IMR-90 (cell line): Measurements from ENCODE around the gene BANP. TPM values are rescaled to one million over a fixed set of nuclear protein-coding genes. Genes with fewer than 3 reads are reported as not detected.
A peak's percentile ranks its signal among the peaks of the same experiment; 100 is the strongest.

Experiments used
- ATAC-seq: fragments of 200-7000 bp; cut with Tn5 transposase; 2 replicates; pipeline ENCODE4 v1.9.1; 2020; ENCODE audit warnings: low read depth, mild to moderate bottlenecking, moderate library complexity
- BruUV-seq: library from RNA; stranded (reverse); fragments of 400-500 nt; replicated peaks from 2 replicates; lab custom pipeline; 2021; lab: Mats Ljungman, UMichigan
- CTCF ChIA-PET: fragments of 300-600 bp; formaldehyde crosslinking; extraction: SDS; loops from one replicate; lab custom pipeline; 2021; ENCODE audit warnings: antibody characterized with exemption; lab: Yijun Ruan, JAX
- POLR2A ChIA-PET: fragments of 300-600 bp; sonication (Branson Sonifier 250); formaldehyde crosslinking; loops from one replicate; lab custom pipeline; 2022; ENCODE audit warnings: antibody characterized with exemption; ENCODE audit not compliant: unreplicated experiment; lab: Charles Lee
- DNase-seq: peaks from one replicate; pipeline ENCODE4 v3.0.0; 2013
- H2AFZ ChIP-seq: replicated peaks from 2 replicates; pipeline ENCODE3; 2013; ENCODE audit warnings: low read length, mild to moderate bottlenecking; ENCODE audit not compliant: poor library complexity
- H2AK5ac ChIP-seq: 2 replicates; pipeline ENCODE4 v1.6.1; 2013; ENCODE audit warnings: low read depth, low read length, inconsistent platforms
- H2AK9ac ChIP-seq: replicated peaks from 2 replicates; pipeline ENCODE3; 2013; ENCODE audit warnings: mild to moderate bottlenecking, low read depth, low read length, moderate library complexity; ENCODE audit not compliant: poor library complexity
- H2BK120ac ChIP-seq: 2 replicates; pipeline ENCODE4 v1.6.1; 2013; ENCODE audit warnings: low read depth, low read length, inconsistent platforms
- H2BK15ac ChIP-seq: 3 replicates; pipeline ENCODE4 v1.6.1; 2013; ENCODE audit warnings: low read depth, low read length, inconsistent platforms
- H2BK20ac ChIP-seq: 2 replicates; pipeline ENCODE4 v1.6.1; 2013; ENCODE audit warnings: low read depth, mild to moderate bottlenecking, inconsistent platforms, low read length, moderate library complexity
- H2BK5ac ChIP-seq: 2 replicates; pipeline ENCODE4 v1.6.1; 2013; ENCODE audit warnings: mild to moderate bottlenecking, low read depth, low read length, inconsistent platforms; ENCODE audit not compliant: poor library complexity, severe bottlenecking
- H3K14ac ChIP-seq: replicated peaks from 2 replicates; pipeline ENCODE4 v1.6.1; 2013; ENCODE audit warnings: low read depth, low read length, inconsistent platforms
- H3K18ac ChIP-seq: 2 replicates; pipeline ENCODE4 v1.6.1; 2013; ENCODE audit warnings: low read depth, low read length, control low read depth
- H3K23ac ChIP-seq: 2 replicates; pipeline ENCODE4 v1.6.1; 2013; ENCODE audit warnings: low read depth, low read length, inconsistent platforms
- H3K27ac ChIP-seq: 2 replicates; pipeline ENCODE4 v1.5.1; 2013; ENCODE audit warnings: mild to moderate bottlenecking, control low read depth, low read length; ENCODE audit not compliant: insufficient read depth
- H3K27me3 ChIP-seq: 2 replicates; pipeline ENCODE4 v1.6.1; 2013; ENCODE audit warnings: low read length; ENCODE audit not compliant: control insufficient read depth, insufficient read depth
- H3K36me3 ChIP-seq: 2 replicates; pipeline ENCODE4 v1.6.1; 2013; ENCODE audit warnings: low read length, mixed read lengths; ENCODE audit not compliant: control insufficient read depth, insufficient read depth
- H3K4ac ChIP-seq: 2 replicates; pipeline ENCODE4 v1.6.1; 2013; ENCODE audit warnings: low read depth, low read length, inconsistent platforms
- H3K4me1 ChIP-seq: 2 replicates; pipeline ENCODE4 v1.6.1; 2013; ENCODE audit warnings: low read length, mixed read lengths; ENCODE audit not compliant: control insufficient read depth, insufficient read depth
- H3K4me2 ChIP-seq: 2 replicates; pipeline ENCODE4 v1.6.1; 2013; ENCODE audit warnings: low read depth, mild to moderate bottlenecking, control low read depth, low read length, moderate library complexity
- H3K4me3 ChIP-seq: 2 replicates; pipeline ENCODE4 v1.5.1; 2013; ENCODE audit warnings: low read depth, mild to moderate bottlenecking, control low read depth, low read length, moderate library complexity; ENCODE audit not compliant: insufficient read depth
- H3K56ac ChIP-seq: 2 replicates; pipeline ENCODE4 v1.6.1; 2013; ENCODE audit warnings: low read length, inconsistent platforms; ENCODE audit not compliant: insufficient read depth; ENCODE audit errors: extremely low read depth
- H3K79me1 ChIP-seq, 2 experiments: 2 replicates each; pipeline ENCODE4 v1.6.1; 2013; ENCODE audit warnings: low read length in 2 of 2, inconsistent platforms in 1 of 2, low read depth in 1 of 2
- H3K9ac ChIP-seq: 2 replicates; pipeline ENCODE4 v1.6.1; 2013; ENCODE audit warnings: low read depth, low read length, control low read depth
- H3K9me1 ChIP-seq: 2 replicates; pipeline ENCODE4 v1.6.1; 2013; ENCODE audit warnings: low read length, inconsistent platforms; ENCODE audit not compliant: insufficient read depth
- H3K9me3 ChIP-seq: 2 replicates; pipeline ENCODE4 v1.6.1; 2013; ENCODE audit warnings: low read length; ENCODE audit not compliant: control insufficient read depth, insufficient read depth
- H4K20me1 ChIP-seq: 2 replicates; pipeline ENCODE4 v1.6.1; 2013; ENCODE audit warnings: low read length, inconsistent platforms; ENCODE audit not compliant: insufficient read depth
- H4K5ac ChIP-seq: 2 replicates; pipeline ENCODE4 v1.6.1; 2013; ENCODE audit warnings: mild to moderate bottlenecking, low read depth, low read length, control low read depth
- H4K8ac ChIP-seq, 2 experiments: 2 replicates each; pipeline ENCODE4 v1.6.1; 2013; ENCODE audit warnings: low read depth in 2 of 2, low read length in 2 of 2, control low read depth in 1 of 2, inconsistent platforms in 1 of 2
- H4K91ac ChIP-seq: 2 replicates; pipeline ENCODE4 v1.6.1; 2013; ENCODE audit warnings: low read depth, low read length, inconsistent platforms; ENCODE audit not compliant: insufficient read depth
- BHLHE40 ChIP-seq: fragments of 150-350 bp; IDR thresholded peaks from 2 replicates; pipeline ENCODE4 v1.6.1; 2016; ENCODE audit warnings: mild to moderate bottlenecking, low read depth, low read length
- MAZ ChIP-seq: IDR thresholded peaks from 2 replicates; pipeline ENCODE4 v1.6.1; 2012; ENCODE audit warnings: low read depth, mild to moderate bottlenecking, low read length, improper control_type of control experiment, moderate library complexity, borderline replicate concordance
- WGBS, 2 experiments: methylation state at CpG; one replicate each; pipeline versions ENCODE4 v1.1.5 to v1.1.7; 2013; ENCODE audit warnings: missing lambda C conversion rate in 2 of 2; ENCODE audit not compliant: insufficient read length in 1 of 2; ENCODE audit errors: extremely low coverage in 2 of 2; 5-methylcytosine and 5-hydroxymethylcytosine counted together
- dilution Hi-C: fragments of 300-500 bp; cut with HindIII; formaldehyde crosslinking; loops from one replicate; pipeline ENCODE4 v1.14.3; 2018; ENCODE audit warnings: low sequenced_read_pairs; ENCODE audit not compliant: unreplicated experiment
- in situ Hi-C: fragments of 300-500 bp; cut with MboI; formaldehyde crosslinking; loops from 3 replicates; pipeline ENCODE4 v1.14.3; 2019; ENCODE audit warnings: low sequenced_read_pairs, inconsistent platforms, mixed read lengths
- intact Hi-C: fragments of 100-400 bp; cut with micrococcal nuclease; formaldehyde crosslinking; loops from 2 replicates; pipeline ENCODE4 v1.10.0; 2022
- polyA plus RNA-seq, 3 experiments: library from polyadenylated mRNA; depleted of rRNA; stranded (reverse); fragments of >200 nt; gene quantifications; 2 replicates each; pipeline ENCODE4 v1.2.3, GENCODE V29; 2012; ENCODE audit warnings: low replicate concordance in 1 of 3
- total RNA-seq: library from RNA; depleted of rRNA; stranded (reverse); fragments of >200 nt; gene quantifications from 2 replicates; pipeline ENCODE4 v1.2.3, GENCODE V29; 2012

The BANP gene
- total and polyA plus RNA-seq, 2 of the 4 experiments (the other 2 are of a cell fraction), result 17.4 to 17.9 TPM

DNA sequence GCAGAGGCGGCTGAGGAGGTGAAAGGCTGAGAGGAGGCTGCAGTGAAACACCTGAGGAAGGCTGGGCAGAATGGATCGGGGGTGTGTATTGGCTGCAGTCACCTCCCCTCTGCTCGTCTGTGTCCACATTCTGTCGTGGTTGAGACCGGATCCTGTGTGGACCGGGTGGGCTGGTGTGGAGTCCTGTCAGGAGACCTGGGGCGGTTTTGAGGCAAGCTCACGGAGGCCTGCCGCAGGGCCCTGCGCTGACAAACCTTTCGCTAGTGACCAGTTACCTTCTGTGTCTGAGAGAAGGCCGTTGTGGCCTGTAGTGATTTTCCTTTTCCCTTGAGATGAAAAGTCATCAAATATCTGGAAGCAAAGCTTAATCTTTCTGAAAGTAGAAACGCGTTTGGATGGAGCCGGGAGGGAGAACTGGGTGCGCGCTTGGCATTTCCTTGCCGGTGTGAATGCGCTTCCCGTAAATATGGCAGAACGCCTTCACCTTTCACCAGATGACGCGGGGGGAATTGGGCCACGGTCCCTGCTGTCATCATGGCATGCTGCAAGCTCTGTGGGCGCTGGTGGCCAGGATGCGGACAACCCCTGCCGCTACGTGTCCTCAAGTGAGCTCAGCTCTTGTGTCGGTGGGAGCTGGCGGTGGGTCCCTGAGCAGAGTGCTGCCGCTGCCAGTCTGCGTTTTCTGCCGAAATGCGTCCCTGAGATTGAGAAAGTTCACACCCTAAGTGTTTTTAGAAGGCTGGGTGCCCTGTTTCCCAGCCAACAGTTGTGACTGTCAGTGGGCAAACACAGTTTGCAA is 6.3 kb downstream of the BANP start:
- Histone ChIP-seq H3K9me1 (peaks cover 19% of the 10 kb centered on the region), H2BK120ac (peak overlapping the region; percentile 40; the same call in 1 of the 2 replicates), H4K91ac (peak overlapping the region; percentile 78), H3K56ac (no peak overlapping the region), H3K9ac (no peak overlapping the region), H3K4ac (peak overlapping the region; percentile 85), H4K8ac (peak overlapping the region in 1 of 2 experiments; percentile 67; a peak in 2 of 4 replicates), H3K4me1 (peaks cover 21% of the 10 kb centered on the region), H2BK5ac (peak overlapping the region; percentile 30), H3K23ac (no peak overlapping the region), H2BK15ac (no peak overlapping the region), H3K14ac (peak overlapping the region; percentile 80; the same call in 1 of the 2 replicates), H4K5ac (peak overlapping the region; percentile 68; the same call in 1 of the 2 replicates), H3K27me3 (no peaks in the 10 kb centered on the region), H2AK9ac (peak overlapping the region; percentile 71), H3K79me1 (peaks cover 36 to 95% of the 10 kb centered on the region in 2 experiments), H3K18ac (no peak overlapping the region; the same call in 1 of the 2 replicates), H2AFZ (no peak overlapping the region), H3K4me3 (no peak overlapping the region), H2AK5ac (peak overlapping the region; percentile 5; the same call in 1 of the 2 replicates), H2BK20ac (peak overlapping the region; percentile 69; the same call in 1 of the 2 replicates), H4K20me1 (peaks cover 13% of the 10 kb centered on the region), H3K9me3 (no peaks in the 10 kb centered on the region), H3K4me2 (no peak overlapping the region), H3K27ac (peak overlapping the region; percentile 2; the same call in 1 of the 2 replicates), H3K36me3 (peaks cover 4% of the 10 kb centered on the region)
- in situ Hi-C loops (no loop called here), intact Hi-C loops (loop anchor here (2.0 to 10.0 kb wide), 4 partner anchors 57 to 607 kb away; partner anchors contain the start of gene ZNF469), dilution Hi-C loops (no loop called here)
- ChIA-PET POLR2A (interaction anchor here (0.7 kb wide), 1 partner anchor 57 kb away, joined by 3 read pairs; no protein-coding TSS in a partner anchor), CTCF (no interaction called here)
- no peak for ATAC-seq
- 97% methylated on average over 13 of the region's 34 CpGs; no CpG with 5 or more reads in 1 of the 2 experiments for WGBS, 2 experiments
- TF ChIP-seq MAZ (no peak), BHLHE40 (no peak)
- no peak for DNase-seq
- no TSS peak for BruUV-seq
